Measurements from ENCODE around the gene DCAF6. TPM values are rescaled to one million over a fixed set of nuclear protein-coding genes. Genes with fewer than 3 reads are reported as not detected.

The DCAF6 gene
- total and polyA plus RNA-seq, 7 donors = 71.0 to 396 (median 316) TPM

GRCh38 chr1:168101336-168101735 is 164.9 kb downstream of the DCAF6 start:
- Histone ChIP-seq H3K4me3 (no peak overlapping the region), H3K36me3 (ENCODE audit: insufficient read depth in 1 of 2, low read depth in 1 of 2) (no peaks in the 10 kb centered on the region), H3K9me3 (no peaks in the 10 kb centered on the region), H3K27me3 (ENCODE audit: insufficient read depth in 3 of 3, low read length in 2 of 3) (no peaks in the 10 kb centered on the region), H3K27ac (no peak overlapping the region), H3K4me1 (no peaks in the 10 kb centered on the region)
- DNase-seq = no peak
- intact Hi-C loops (cut with DNase I) = no loop called here
- no peak for TF ChIP-seq CTCF (IDR thresholded peaks at IDR 0.05)
- ATAC-seq = no peak
- 81 to 93% (median 84%) methylated on average over 8 of the region's 8 CpGs for WGBS, 3 donors

- 56 to 78% (median 75%) methylated on average over 1 of the region's 1 CpG for WGBS, 3 donors
- H3K4me1 ChIP-seq = no peaks in the 10 kb centered on the region
- H3K27me3 ChIP-seq (ENCODE audit: insufficient read depth in 3 of 3, low read length in 2 of 3) = no peaks in the 10 kb centered on the region
- H3K36me3 ChIP-seq (ENCODE audit: insufficient read depth in 1 of 2, low read depth in 1 of 2) = no peaks in the 10 kb centered on the region
- no peak overlapping the region for H3K4me3 ChIP-seq
- DNase-seq = no peak
- no peak overlapping the region for H3K27ac ChIP-seq
- no peak for TF ChIP-seq CTCF (IDR thresholded peaks at IDR 0.05)
- no peak for ATAC-seq
- intact Hi-C loops (cut with DNase I) = no loop called here
- H3K9me3 ChIP-seq = no peaks in the 10 kb centered on the region
These were observed 166.0 kb downstream of the DCAF6 start for GRCh38 chr1:168102487-168102886.

GRCh38 chr1:168104535-168104934 is 168.1 kb downstream of the DCAF6 start:
- intact Hi-C loops (cut with DNase I) = no loop called here
- no peak for TF ChIP-seq CTCF (IDR thresholded peaks at IDR 0.05)
- 88 to 89% (median 89%) methylated on average over 11 of the region's 11 CpGs for WGBS, 3 donors

GRCh38 chr1:168105846-168106245 is 169.4 kb downstream of the DCAF6 start:
- Histone ChIP-seq H3K9me3 (no peaks in the 10 kb centered on the region), H3K27ac (no peak overlapping the region), H3K36me3 (ENCODE audit: insufficient read depth in 1 of 2, low read depth in 1 of 2) (no peaks in the 10 kb centered on the region), H3K4me1 (no peaks in the 10 kb centered on the region), H3K27me3 (ENCODE audit: insufficient read depth in 3 of 3, low read length in 2 of 3) (no peaks in the 10 kb centered on the region), H3K4me3 (no peak overlapping the region)
- intact Hi-C loops (cut with DNase I) = no loop called here
- 88 to 93% (median 92%) methylated on average over 6 of the region's 6 CpGs for WGBS, 3 donors
- TF ChIP-seq CTCF (IDR thresholded peaks at IDR 0.05) = no peak
- ATAC-seq (no peak), DNase-seq (no peak)

More at GRCh38 chr1:168104535-168104934, 168.1 kb downstream of the DCAF6 start:
- Histone ChIP-seq H3K36me3 (ENCODE audit: insufficient read depth in 1 of 2, low read depth in 1 of 2) (no peaks in the 10 kb centered on the region), H3K27me3 (ENCODE audit: insufficient read depth in 3 of 3, low read length in 2 of 3) (no peaks in the 10 kb centered on the region), H3K4me1 (no peaks in the 10 kb centered on the region), H3K4me3 (no peak overlapping the region), H3K9me3 (no peaks in the 10 kb centered on the region), H3K27ac (no peak overlapping the region)
- no peak for DNase-seq
- no peak for ATAC-seq

GRCh38 chr1:168106274-168106673 is 169.8 kb downstream of the DCAF6 start:
- Histone ChIP-seq H3K4me3 (no peak overlapping the region), H3K36me3 (ENCODE audit: insufficient read depth in 1 of 2, low read depth in 1 of 2) (no peaks in the 10 kb centered on the region), H3K27ac (no peak overlapping the region), H3K9me3 (no peaks in the 10 kb centered on the region), H3K4me1 (no peaks in the 10 kb centered on the region), H3K27me3 (ENCODE audit: insufficient read depth in 3 of 3, low read length in 2 of 3) (no peaks in the 10 kb centered on the region)
- no peak for ATAC-seq
- 83 to 87% (median 85%) methylated on average over 8 of the region's 8 CpGs for WGBS, 3 donors
- TF ChIP-seq CTCF (IDR thresholded peaks at IDR 0.05) = no peak
- intact Hi-C loops (cut with DNase I) = no loop called here
- DNase-seq = no peak

Measured in psoas muscle (tissue), 8 donors.